Measurements from ENCODE around the gene PDK2.

Gene PDK2

GRCh38 chr17:50048988-50049387, 46.2 kb upstream of the PDK2 start:
- no peak overlapping the region for H3K4me3 ChIP-seq (ENCODE audit: low read depth in 1 of 2, low read length in 2 of 2)
- H3K27me3 ChIP-seq (ENCODE audit: insufficient read depth, low read length, poor library complexity): peaks cover 12% of the 10 kb centered on the region
- H3K4me1 ChIP-seq (ENCODE audit: insufficient read depth, low read length): no peaks in the 10 kb centered on the region; the same call in 1 of the 2 replicates
- ATAC-seq (ENCODE audit: insufficient read depth, low read depth) (no peak), DNase-seq (no peak)
- TF ChIP-seq CTCF (IDR thresholded peaks at IDR 0.05; ENCODE audit: borderline replicate concordance, extremely low read depth, low read length, poor library complexity, severe bottlenecking) (no peak), EZH2 (IDR thresholded peaks at IDR 0.05; ENCODE audit: borderline replicate concordance, low read depth, low read length, severe bottlenecking) (no peak)
- H4K20me1 ChIP-seq (ENCODE audit: insufficient read depth, low read length): 0 out of 2 replicates have a peak, but pooled peaks cover 4% of the 10 kb centered on the region
- H3K9me3 ChIP-seq (ENCODE audit: insufficient read depth, low read length, severe bottlenecking): no peaks in the 10 kb centered on the region
- no peak overlapping the region for H3K9ac ChIP-seq (ENCODE audit: low read depth, low read length)
- H3K4me2 ChIP-seq (ENCODE audit: insufficient read depth, low read length): no peak overlapping the region
- H3K36me3 ChIP-seq (ENCODE audit: insufficient read depth, low read length): no peaks in the 10 kb centered on the region
- H2AFZ ChIP-seq (ENCODE audit: low read depth, low read length): no peak overlapping the region
- no peak overlapping the region for H3K27ac ChIP-seq (ENCODE audit: low read length)
- no peaks in the 10 kb centered on the region for H3K79me2 ChIP-seq (ENCODE audit: insufficient read depth, low read length)

GRCh38 chr17:50049636-50050035, 45.5 kb upstream of the PDK2 start:
- no peak for DNase-seq
- Histone ChIP-seq H3K27me3 (ENCODE audit: insufficient read depth, low read length, poor library complexity) (peaks cover 14% of the 10 kb centered on the region), H3K79me2 (ENCODE audit: insufficient read depth, low read length) (no peaks in the 10 kb centered on the region), H3K27ac (ENCODE audit: low read length) (no peak overlapping the region), H3K36me3 (ENCODE audit: insufficient read depth, low read length) (no peaks in the 10 kb centered on the region), H3K9ac (ENCODE audit: low read depth, low read length) (no peak overlapping the region), H2AFZ (ENCODE audit: low read depth, low read length) (no peak overlapping the region), H3K4me3 (ENCODE audit: low read depth in 1 of 2, low read length in 2 of 2) (no peak overlapping the region), H3K4me1 (ENCODE audit: insufficient read depth, low read length) (no peaks in the 10 kb centered on the region; the same call in 1 of the 2 replicates), H4K20me1 (ENCODE audit: insufficient read depth, low read length) (0 out of 2 replicates have a peak, but pooled peaks cover 4% of the 10 kb centered on the region), H3K9me3 (ENCODE audit: insufficient read depth, low read length, severe bottlenecking) (no peaks in the 10 kb centered on the region), H3K4me2 (ENCODE audit: insufficient read depth, low read length) (no peak overlapping the region)
- no peak for TF ChIP-seq CTCF (IDR thresholded peaks at IDR 0.05; ENCODE audit: borderline replicate concordance, extremely low read depth, low read length, poor library complexity, severe bottlenecking)
- no peak for TF ChIP-seq EZH2 (IDR thresholded peaks at IDR 0.05; ENCODE audit: borderline replicate concordance, low read depth, low read length, severe bottlenecking)
- ATAC-seq (ENCODE audit: insufficient read depth, low read depth): no peak

- Histone ChIP-seq H3K27me3 (ENCODE audit: insufficient read depth, low read length, poor library complexity) (peaks cover 21% of the 10 kb centered on the region), H3K27ac (ENCODE audit: low read length) (no peak overlapping the region), H3K9me3 (ENCODE audit: insufficient read depth, low read length, severe bottlenecking) (no peaks in the 10 kb centered on the region), H3K9ac (ENCODE audit: low read depth, low read length) (no peak overlapping the region), H3K4me3 (ENCODE audit: low read depth in 1 of 2, low read length in 2 of 2) (no peak overlapping the region), H3K36me3 (ENCODE audit: insufficient read depth, low read length) (no peaks in the 10 kb centered on the region), H2AFZ (ENCODE audit: low read depth, low read length) (no peak overlapping the region), H3K4me2 (ENCODE audit: insufficient read depth, low read length) (no peak overlapping the region), H4K20me1 (ENCODE audit: insufficient read depth, low read length) (peaks cover 7% of the 10 kb centered on the region; the same call in 1 of the 2 replicates), H3K79me2 (ENCODE audit: insufficient read depth, low read length) (no peaks in the 10 kb centered on the region), H3K4me1 (ENCODE audit: insufficient read depth, low read length) (peaks cover 5% of the 10 kb centered on the region)
- TF ChIP-seq EZH2 (IDR thresholded peaks at IDR 0.05; ENCODE audit: borderline replicate concordance, low read depth, low read length, severe bottlenecking): no peak
- no peak for TF ChIP-seq CTCF (IDR thresholded peaks at IDR 0.05; ENCODE audit: borderline replicate concordance, extremely low read depth, low read length, poor library complexity, severe bottlenecking)
- DNase-seq: no peak
- ATAC-seq (ENCODE audit: insufficient read depth, low read depth): no peak
These were observed 44.6 kb upstream of the PDK2 start for GRCh38 chr17:50050431-50051032.
